ENCODE measurements around the gene PWP1. TPM values are rescaled to one million over a fixed set of nuclear protein-coding genes. Genes with fewer than 3 reads are reported as not detected.

PWP1 gene
- total and polyA plus RNA-seq, 9 of the 15 experiments (the other 6 are each of a cell fraction or from before 2014, with no cell fraction given) = 61.6 to 401 (median 111) TPM

- peak in 1 of 2 experiments; percentile 75; a peak in 2 of 4 replicates for TF ChIP-seq MLLT1 (IDR thresholded peaks at IDR 0.05)
- TF ChIP-seq TFAM (CRISPR knock-in tag; conservative IDR thresholded peaks at IDR 0.05) = no peak
- TF ChIP-seq ZNF444 (CRISPR knock-in tag; IDR thresholded peaks at IDR 0.05) = no peak
- TF ChIP-seq PTTG1 (tag; IDR thresholded peaks at IDR 0.05; ENCODE audit: low read depth) = no peak
- TF ChIP-seq ZNF740 (CRISPR knock-in tag; IDR thresholded peaks at IDR 0.05) = no peak
- TF ChIP-seq ZNF740 (tag; IDR thresholded peaks at IDR 0.05) = no peak
- TF ChIP-seq SMARCA5 (IDR thresholded peaks at IDR 0.05) = no peak
- TF ChIP-seq POLR2AphosphoS5 (IDR thresholded peaks at IDR 0.05; ENCODE audit: control insufficient read depth, insufficient read depth, low read depth, low read length) = peak; percentile 74
- no peak for TF ChIP-seq CHD7 (IDR thresholded peaks at IDR 0.05; ENCODE audit: low read depth, low read length)
- TF ChIP-seq HNRNPUL1 (IDR thresholded peaks at IDR 0.05; ENCODE audit: low read length) = no peak
- no peak for TF ChIP-seq ZNF408 (CRISPR knock-in tag; IDR thresholded peaks at IDR 0.05; ENCODE audit: low read depth)
Measured at GRCh38 chr12:107685360-107686248, at the start of gene PWP1 (continued).
